GM13976 (cell line): ENCODE results near the gene SCN1B.

Experiments used
- DNase-seq: peaks from one replicate; pipeline ENCODE4 v3.0.0; 2012; ENCODE audit warnings: low spot score
- in situ Hi-C: fragments of 300-500 bp; cut with MboI; formaldehyde crosslinking; loops from one replicate; pipeline ENCODE4 v1.12.0; 2022; ENCODE audit warnings: low sequenced_read_pairs, mixed read lengths, inconsistent platforms; ENCODE audit not compliant: unreplicated experiment
- TF ChIP-seq, protein P1 (sequence below): IDR thresholded peaks from 2 replicates; pipeline ENCODE4 v1.5.1; 2012; ENCODE audit warnings: borderline replicate concordance, mild to moderate bottlenecking; ENCODE audit not compliant: insufficient read depth; ENCODE audit errors: extremely low read depth, missing control alignments, control extremely low read depth

SCN1B gene

DNA sequence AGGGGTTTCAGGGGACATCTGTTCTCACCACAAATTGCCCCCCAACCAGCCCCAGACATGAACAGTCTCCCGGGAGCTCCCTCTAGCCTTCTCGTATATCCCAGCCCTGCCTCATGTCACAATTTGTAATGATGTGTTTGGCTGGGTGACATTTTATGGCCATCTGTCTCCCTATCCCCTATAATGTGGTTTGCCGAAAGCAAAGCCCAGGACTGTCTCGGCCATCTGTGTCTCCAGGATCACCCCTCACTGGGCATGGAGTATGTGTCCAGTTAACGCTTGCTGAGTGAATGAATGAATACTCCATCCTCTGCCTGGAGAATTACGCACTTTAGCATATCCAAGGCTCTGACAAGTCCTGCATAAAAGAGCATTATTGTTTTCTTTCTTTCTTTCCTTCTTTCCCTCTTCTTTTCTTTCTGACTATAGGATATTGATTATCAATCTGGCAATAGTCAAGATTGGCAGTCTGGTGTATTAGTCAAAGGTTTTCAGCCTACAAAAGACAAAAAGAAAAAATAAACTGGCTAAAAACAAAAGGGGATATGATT is 26.3 kb downstream of the SCN1B start:
- in situ Hi-C loops = no loop called here
- TF ChIP-seq, protein P1, sequence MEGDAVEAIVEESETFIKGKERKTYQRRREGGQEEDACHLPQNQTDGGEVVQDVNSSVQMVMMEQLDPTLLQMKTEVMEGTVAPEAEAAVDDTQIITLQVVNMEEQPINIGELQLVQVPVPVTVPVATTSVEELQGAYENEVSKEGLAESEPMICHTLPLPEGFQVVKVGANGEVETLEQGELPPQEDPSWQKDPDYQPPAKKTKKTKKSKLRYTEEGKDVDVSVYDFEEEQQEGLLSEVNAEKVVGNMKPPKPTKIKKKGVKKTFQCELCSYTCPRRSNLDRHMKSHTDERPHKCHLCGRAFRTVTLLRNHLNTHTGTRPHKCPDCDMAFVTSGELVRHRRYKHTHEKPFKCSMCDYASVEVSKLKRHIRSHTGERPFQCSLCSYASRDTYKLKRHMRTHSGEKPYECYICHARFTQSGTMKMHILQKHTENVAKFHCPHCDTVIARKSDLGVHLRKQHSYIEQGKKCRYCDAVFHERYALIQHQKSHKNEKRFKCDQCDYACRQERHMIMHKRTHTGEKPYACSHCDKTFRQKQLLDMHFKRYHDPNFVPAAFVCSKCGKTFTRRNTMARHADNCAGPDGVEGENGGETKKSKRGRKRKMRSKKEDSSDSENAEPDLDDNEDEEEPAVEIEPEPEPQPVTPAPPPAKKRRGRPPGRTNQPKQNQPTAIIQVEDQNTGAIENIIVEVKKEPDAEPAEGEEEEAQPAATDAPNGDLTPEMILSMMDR = no peak
- DNase-seq = no peak

DNA sequence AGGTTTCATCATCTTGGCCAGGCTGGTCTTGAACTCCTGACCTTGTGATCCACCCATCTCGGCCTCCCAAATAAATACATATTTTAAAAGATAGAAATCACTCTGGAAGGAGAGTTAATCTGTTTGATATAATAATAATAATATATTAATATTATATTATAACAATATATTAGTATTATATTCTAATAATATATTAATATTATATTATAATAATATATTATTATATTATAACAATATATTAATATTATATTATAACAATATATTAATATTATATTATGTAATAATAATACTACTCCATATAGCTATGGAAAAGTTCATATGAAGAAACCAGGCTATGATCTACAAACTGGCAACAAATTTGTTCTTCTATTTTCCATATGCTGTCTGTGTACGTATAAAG is 28.1 kb downstream of the SCN1B start:
- TF ChIP-seq, protein P1 = no peak
- DNase-seq = no peak
- in situ Hi-C loops = no loop called here

DNA sequence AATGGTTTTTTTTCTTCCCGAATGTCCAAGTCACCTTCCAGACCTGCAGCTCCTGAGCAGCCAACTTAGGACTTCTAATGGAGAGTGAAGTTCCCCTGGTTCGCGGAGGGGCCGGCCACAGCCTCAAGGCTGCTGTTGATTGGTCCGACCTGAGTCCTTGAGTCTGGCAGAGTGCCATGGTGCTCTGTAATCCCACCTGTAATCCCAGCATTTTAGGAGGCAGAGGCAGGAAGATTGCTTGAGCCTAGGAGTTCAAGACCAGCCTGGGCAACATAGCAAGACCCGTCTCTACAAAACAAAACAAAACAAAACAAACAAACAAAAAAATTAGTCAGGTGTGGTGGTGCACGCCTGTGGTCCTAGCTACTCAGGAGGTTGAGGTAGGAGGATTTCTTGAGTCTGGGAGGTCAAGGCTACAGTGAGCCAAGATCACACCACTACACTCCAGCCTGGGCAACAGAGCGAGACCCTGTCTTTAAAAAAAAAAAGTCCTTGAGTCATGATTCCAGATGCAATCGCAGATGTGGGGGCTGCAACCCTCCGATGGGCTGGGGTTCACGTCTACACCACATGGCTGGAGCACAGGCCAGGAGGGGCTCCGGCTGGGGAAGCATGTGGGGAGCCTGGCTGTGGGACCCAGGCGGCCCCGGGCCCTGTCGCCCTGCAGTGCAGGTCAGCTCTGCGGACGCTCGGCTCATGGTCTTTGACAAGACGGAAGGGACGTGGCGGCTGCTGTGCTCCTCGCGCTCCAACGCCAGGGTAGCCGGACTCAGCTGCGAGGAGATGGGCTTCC is 28.9 kb downstream of the SCN1B start:
- in situ Hi-C loops = no loop called here
- TF ChIP-seq, protein P1 = no peak
- DNase-seq = no peak

DNA sequence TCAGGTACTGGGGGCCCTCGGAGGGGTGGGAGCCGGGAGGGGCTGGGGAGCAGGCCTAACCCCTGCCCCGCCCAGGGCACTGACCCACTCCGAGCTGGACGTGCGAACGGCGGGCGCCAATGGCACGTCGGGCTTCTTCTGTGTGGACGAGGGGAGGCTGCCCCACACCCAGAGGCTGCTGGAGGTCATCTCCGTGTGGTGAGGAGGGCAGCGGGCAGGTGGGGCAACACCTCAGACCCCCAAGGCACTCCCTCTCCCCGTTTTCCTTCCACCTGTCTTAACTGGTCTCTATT is 29.5 kb downstream of the SCN1B start:
- TF ChIP-seq, protein P1 = no peak
- in situ Hi-C loops = no loop called here
- no peak for DNase-seq

DNA sequence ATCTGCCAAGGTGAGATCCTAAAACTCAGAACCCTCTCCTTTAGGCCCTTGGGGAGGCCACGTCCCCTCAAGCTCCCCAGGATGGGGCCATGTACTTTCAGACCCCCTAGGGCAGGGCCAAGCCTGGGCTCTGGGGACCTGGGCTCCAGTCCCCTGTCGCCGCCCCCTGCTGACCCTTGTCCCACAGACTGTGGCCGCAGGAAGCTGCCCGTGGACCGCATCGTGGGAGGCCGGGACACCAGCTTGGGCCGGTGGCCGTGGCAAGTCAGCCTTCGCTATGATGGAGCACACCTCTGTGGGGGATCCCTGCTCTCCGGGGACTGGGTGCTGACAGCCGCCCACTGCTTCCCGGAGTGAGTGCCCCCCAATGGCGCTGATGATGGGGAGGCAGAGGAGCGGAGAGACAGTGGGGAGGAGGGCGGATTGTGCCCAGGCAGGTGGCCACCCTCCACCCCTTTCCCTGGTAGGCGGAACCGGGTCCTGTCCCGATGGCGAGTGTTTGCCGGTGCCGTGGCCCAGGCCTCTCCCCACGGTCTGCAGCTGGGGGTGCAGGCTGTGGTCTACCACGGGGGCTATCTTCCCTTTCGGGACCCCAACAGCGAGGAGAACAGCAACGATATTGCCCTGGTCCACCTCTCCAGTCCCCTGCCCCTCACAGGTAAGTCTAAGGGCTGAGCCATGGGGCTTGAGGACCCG is 30.0 kb downstream of the SCN1B start:
- in situ Hi-C loops = no loop called here
- TF ChIP-seq, protein P1 = no peak
- DNase-seq = no peak

DNA sequence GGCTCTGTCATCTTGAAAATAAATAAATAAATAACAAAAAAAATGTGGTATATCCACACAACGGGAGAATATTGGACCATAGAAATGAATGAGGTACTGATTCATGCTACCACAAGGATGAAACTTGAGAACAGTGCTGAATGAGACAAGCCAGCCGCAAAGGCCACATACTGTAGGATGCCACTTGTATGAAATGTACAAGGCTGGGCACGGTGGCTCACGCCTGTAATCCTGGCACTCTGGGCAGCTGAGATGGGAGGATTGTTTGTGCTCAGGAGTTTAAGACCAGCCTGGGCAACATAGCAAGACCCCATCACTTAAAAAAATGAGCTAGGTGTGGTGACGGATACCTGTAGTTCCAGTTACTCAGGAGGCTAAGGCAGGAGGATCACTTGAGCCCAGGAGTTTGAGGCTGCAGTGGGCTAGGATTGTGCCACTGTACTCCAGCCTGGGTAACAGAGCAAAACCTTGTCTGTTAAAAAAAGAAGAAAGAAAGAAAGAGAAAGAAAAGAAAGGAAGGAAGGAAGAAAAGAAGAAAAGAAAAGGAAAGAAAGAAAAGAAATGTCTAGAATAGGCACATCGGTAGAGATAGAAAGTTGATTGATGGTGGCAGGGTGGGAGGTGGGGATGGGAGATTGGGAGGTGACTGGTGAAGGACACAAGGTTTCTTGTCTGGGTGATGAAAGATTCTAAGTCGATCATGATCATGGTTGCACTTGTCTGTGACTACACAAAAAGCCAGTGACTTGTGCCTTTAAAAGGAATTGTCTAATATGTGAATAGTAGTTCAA is 31.5 kb downstream of the SCN1B start:
- in situ Hi-C loops = no loop called here
- TF ChIP-seq, protein P1 = no peak
- DNase-seq = no peak
